GM21619 (cell line): ENCODE measurements around the gene SULT1A1.
A peak's percentile ranks its signal among the peaks of the same experiment; 100 is the strongest.
"Not testable (repeated sequence)": the region's sequence is repeated elsewhere in the genome, so short reads cannot be mapped to it uniquely, and the experiment has no call there.

Experiments used
- ATAC-seq: cut with Tn5 transposase; IDR thresholded peaks from one replicate; pipeline ENCODE4 v1.9.1; 2021; ENCODE audit not compliant: unreplicated experiment

SULT1A1 gene

GRCh38 chr16:28608867-28609596 lies 812 bp downstream of the SULT1A1 start:
- ATAC-seq = not testable (repeated sequence)

- not testable (repeated sequence) for ATAC-seq
Observed at GRCh38 chr16:28608496-28608808, 1.4 kb downstream of the SULT1A1 start.

GRCh38 chr16:28607681-28608495 lies 2.0 kb downstream of the SULT1A1 start:
- ATAC-seq = not testable (repeated sequence)

- ATAC-seq = no peak
Observed at GRCh38 chr16:28607116-28607623, 2.7 kb downstream of the SULT1A1 start.

GRCh38 chr16:28606291-28607115 lies 3.3 kb downstream of the SULT1A1 start:
- ATAC-seq = no peak

GRCh38 chr16:28604186-28604565 lies 5.7 kb downstream of the SULT1A1 start:
- no peak for ATAC-seq

- ATAC-seq = no peak
Observed at GRCh38 chr16:28603381-28604185, 6.3 kb downstream of the SULT1A1 start.

- ATAC-seq = no peak
Observed at GRCh38 chr16:28602529-28602928, 7.3 kb downstream of the SULT1A1 start.

- ATAC-seq = not testable (repeated sequence)
Observed at GRCh38 chr16:28602062-28602461, 7.8 kb downstream of the SULT1A1 start.

- not testable (repeated sequence) for ATAC-seq
Observed at GRCh38 chr16:28601589-28601988, 8.3 kb downstream of the SULT1A1 start.

- ATAC-seq = not testable (repeated sequence)
Observed at GRCh38 chr16:28600965-28601364, 8.9 kb downstream of the SULT1A1 start.

- ATAC-seq = peak; percentile 66
Observed at GRCh38 chr16:28599377-28600285, 10.2 kb downstream of the SULT1A1 start.

- no peak for ATAC-seq
Observed at GRCh38 chr16:28597692-28598261, 12.1 kb downstream of the SULT1A1 start.

GRCh38 chr16:28596840-28597691 lies 12.8 kb downstream of the SULT1A1 start, which contains the start of gene SULT1A2:
TSS of gene SULT1A2 (minus strand) at chr16:28597050. CDS start at chr16:28595930, 1,120 bp downstream.
- no peak for ATAC-seq

- no peak for ATAC-seq
Observed at GRCh38 chr16:28596115-28596630, 13.7 kb downstream of the SULT1A1 start.

GRCh38 chr16:28595451-28595850 lies 14.4 kb downstream of the SULT1A1 start:
- not testable (repeated sequence) for ATAC-seq

GRCh38 chr16:28592979-28593553 lies 16.8 kb downstream of the SULT1A1 start:
- ATAC-seq = no peak
